GM15510 (cell line): ENCODE results near the gene FOXN1.

Experiments used
- POLR2A ChIP-seq: IDR thresholded peaks from 3 replicates; pipeline ENCODE4 v1.6.1; 2011; ENCODE audit warnings: borderline replicate concordance; ENCODE audit not compliant: insufficient read length; ENCODE audit errors: extremely low read depth

Gene FOXN1

DNA sequence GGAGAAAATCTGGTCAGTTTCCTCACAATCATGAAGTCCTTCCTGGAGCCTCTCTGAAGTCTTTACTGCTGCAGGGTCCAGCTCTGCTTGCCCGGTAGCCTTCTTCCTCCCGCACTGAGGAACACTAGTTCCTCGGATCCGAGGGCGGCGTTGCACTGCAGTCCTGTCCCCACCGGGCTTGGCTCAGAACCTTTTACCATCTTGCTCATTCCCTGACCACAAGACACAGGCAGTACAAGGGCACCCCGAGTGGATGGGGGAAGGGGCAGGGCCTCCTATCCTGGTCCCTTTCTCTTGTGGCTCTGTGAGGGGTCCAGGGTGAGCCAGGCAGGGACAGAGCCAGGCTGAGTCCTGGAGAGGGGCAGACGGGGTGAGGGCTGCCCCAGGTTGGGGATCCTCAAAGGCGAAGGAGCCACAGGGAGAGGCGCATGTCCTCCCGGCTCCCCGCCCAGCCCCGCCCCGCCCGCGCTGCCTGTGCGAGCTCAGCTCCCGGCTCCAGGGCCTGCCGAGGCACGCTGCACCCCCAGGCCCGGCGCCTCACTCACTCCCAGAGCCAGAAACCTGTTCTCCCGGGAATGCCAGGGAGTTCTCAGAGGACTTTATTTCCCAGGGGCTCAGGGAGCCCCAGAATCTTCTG is 1.5 kb downstream of the FOXN1 start:
- no peak for TF ChIP-seq POLR2A

DNA sequence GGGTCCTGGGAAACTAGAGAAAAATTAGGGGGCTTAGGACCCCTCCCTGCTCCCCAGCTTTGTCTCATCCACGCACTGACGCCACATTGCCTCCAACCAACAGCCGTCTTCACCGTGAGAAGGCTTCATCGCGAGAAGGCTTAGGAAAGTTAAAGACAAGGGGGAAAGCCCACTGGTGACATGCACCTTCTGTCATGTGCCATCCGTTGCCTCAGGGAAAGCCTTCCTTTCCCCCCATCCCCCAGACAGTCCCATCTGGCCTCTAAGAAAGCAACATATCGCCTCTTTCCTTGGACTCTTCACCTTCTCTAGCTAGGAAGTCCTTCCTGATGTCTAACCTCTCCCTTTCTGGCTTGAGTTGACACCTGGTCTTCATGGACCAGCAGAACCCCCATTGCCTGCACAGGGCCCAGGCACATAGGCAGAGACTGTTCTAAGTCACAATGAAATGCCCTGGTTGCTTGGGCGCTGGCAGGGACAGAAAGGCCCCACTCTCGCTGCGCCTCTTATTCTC is 2.1 kb downstream of the FOXN1 start:
- TF ChIP-seq POLR2A: no peak

DNA sequence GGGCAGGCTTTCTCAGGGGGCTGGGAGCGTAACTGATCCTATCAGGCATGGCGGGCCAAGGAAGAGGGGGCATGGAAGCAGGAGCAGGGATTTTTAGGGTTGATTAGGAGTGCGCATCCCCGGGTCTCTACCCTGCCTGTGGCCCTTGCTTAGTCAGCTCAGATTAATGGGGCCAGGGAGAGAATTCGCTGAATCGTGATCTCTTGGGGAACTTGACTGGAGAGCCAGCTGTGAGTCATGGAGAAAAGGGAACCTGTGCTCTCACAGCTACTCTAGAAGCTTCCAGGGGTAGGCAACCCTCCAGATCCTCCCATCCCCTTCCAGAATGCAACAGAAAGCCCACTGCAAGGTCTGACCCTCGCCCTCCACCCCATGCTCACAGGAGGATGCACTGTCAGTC is 3.6 kb downstream of the FOXN1 start:
- no peak for TF ChIP-seq POLR2A

DNA sequence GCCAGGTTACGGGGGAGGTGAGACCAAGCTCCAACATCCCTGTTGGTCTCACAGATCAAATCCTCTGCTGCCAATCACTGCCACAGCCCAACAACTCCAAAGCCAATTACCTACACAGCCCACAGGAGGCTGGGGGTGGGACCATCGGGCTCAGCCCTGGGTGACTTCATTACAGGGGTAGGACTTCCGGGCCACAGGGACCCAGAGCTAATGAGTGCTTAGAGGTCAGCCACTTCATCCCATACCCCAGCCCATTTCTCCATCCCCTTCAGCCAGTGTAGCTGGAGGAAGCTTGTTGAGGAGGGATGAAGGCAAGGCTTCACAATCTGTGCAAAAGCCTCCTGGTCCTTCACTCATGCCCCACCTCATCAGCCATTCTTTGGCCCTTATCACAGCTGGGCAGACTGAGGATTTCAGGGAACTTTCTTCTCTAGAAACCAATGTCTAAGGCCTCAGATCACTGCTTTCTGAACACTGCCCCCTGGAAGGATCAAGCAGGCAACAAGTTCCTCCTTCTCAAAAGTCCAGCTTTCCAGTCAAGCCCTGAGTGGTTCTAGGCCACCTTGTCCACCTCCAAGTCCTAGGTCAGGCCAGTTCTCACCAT is 5.8 kb downstream of the FOXN1 start:
- TF ChIP-seq POLR2A: no peak

DNA sequence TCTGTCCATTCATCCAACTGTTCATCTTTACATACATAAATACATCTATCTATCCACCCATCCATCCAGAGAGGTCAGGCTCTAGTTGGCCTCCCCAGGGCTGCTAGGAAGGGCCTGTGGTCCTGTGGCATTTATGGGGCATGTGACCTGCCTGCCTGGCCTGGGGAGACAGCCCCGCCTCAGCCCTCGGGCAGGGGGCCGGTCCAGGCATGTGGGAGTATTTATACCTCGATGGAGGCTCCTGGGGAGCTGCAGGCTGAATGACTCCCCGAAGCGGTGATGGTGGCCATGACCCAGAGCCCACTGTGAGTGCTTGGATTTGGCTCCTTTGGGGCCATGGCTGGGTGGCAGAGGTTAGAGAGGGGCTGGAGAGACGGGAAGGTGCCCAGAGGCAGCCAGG is 7.3 kb downstream of the FOXN1 start:
- TF ChIP-seq POLR2A: no peak

DNA sequence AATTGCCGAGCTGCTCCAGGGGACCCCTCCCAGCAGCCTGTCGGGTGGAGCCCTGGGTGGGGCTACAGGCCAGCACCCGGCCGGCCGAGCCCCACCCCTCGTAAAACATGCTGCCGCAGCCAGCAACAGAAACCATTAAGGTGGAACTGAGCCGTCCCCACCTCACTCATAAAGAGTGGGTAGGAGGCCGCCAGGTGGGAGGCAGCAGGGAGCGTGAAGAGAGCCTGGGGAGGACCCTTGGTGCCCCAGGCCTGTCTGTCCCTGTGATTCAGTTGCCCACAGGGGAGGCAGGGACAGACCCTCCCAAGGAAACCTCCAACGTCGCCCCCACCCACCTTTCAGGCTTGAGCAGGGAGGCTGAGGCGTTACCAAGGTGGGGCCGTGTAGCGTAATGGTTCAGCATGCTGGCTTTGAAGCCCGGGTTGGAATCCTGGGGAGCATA is 8.4 kb downstream of the FOXN1 start:
- no peak for TF ChIP-seq POLR2A

DNA sequence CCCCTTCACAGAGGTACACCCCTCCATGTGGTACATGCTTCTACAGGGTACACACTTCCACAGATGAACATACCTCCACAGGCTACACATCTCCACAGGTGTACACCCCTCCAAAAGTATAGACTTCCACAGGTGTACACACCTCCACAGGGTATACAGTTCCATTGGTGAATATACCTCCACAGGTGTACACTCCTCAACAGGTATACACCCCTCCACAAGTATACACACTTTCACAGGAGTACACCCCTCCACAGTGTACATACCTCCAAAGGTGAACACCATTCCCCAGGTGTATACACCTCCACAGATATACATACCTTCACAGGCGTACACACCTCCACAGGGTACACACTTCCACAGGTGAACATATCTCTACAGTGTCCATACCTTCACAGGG is 9.4 kb downstream of the FOXN1 start:
- no peak for TF ChIP-seq POLR2A

DNA sequence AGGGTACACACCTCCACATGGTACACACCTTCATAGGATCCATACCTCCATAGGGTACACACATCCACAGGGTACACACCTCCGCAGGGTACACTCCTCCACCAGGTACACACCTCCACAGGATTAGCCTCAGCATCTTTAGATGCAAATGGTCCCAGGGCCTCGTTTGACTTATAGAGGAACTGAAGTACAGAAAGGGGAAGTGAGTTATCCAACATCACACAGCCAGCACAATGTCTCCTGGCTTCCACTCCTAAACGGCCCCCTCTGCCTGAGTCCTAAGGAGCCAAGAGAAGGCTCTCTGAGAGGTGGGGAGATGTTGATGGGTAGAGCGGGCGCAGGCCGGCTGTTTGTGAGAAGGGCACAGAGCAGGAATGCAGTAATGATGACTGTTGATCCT is 12.0 kb downstream of the FOXN1 start:
- no peak for TF ChIP-seq POLR2A

DNA sequence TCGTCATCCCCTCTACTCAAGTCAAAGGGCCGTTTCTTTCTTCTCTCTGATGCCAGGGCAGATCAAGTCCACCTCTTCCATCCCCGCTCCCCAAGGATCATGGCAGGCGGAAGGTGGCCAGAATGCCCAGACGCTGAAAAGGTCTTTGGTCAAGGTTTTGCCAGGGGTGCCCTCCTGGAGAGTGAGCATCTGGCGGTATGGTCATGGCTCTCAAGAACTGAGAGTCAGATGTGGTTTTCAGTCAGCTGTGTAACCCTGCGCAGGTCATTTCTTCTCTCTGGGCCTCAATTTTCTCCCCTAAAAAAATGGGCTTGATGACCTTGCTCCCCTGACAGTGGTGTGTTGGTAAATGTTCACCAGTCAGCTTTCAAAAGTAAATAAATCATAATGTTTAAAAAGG is 12.4 kb downstream of the FOXN1 start:
- no peak for TF ChIP-seq POLR2A

DNA sequence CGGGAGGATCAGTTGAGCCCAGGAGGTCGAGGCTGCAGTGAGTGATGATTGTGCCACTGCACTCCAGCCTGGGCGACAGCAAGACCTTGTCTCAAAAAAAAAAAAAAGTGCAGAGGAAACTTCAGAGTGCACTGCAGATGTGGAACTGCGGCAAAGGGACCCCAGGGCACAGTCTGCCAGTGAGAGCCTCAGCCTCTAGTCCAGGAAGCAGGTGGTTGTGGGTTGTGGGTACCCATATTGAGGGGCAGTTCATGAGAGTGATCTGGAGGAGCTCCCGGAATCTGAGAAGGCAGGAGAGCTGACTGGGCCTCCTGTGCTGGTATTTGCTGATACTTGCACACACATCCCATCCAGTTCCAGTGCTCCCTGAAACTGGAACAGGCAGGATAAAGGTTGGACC is 13.1 kb downstream of the FOXN1 start:
- TF ChIP-seq POLR2A: no peak

DNA sequence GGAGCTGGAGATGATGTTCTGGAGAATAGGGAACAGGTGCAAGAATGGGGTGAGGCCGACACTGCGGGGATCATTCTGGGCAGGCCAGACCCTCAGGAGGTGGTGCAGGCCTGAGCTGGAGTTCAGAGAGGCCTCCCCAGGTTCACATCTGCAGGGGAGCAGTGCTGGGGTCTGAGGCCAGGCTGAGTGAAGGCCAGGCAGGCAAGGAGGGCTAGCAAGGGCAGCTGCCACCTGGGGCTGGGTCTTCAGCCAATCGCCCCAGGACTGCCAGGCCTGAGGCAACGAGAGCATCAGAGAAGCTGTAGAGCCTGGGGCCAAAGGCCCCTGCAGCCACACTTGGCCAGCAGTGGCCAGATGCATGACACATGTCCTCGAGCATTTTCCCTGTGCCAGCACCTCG is 14.5 kb downstream of the FOXN1 start:
- no peak for TF ChIP-seq POLR2A

DNA sequence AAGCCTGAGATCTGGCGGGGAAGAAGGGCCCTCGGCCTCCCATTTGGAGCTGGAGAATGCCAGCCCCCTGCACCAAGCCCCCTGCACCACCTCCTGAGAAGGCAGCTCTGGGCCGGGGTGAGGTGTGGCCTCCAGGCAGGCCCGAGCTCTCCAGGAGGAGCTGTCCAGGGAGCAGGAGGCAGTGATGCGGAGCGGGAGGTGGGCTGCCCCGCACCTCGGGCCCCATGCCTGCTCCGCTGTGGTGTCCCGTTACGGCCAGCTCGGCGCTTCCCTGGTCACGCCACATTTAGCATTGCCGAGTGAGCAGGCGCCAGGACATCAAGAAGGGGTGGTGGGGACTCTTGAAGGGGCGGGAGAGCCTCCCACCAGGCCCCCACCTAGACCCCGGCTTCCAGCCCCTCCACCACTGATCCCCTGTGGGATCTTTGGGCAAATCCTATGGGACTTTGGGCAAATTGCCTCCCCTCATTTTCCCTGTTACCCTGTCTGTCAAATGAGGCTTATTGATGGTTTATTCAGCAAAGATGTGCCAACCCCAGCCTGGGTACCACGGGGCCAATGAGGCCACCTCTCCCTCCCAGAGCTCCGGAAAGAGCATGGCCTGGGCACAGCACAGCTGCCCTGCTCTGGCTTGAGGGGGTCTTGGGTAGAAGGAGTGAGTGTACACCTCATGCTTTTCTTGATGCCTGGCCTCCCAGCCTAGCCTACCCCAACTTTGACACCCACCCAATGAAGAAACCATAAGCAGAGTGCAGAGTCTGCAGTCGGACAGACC is 15.3 kb downstream of the FOXN1 start:
- no peak for TF ChIP-seq POLR2A

DNA sequence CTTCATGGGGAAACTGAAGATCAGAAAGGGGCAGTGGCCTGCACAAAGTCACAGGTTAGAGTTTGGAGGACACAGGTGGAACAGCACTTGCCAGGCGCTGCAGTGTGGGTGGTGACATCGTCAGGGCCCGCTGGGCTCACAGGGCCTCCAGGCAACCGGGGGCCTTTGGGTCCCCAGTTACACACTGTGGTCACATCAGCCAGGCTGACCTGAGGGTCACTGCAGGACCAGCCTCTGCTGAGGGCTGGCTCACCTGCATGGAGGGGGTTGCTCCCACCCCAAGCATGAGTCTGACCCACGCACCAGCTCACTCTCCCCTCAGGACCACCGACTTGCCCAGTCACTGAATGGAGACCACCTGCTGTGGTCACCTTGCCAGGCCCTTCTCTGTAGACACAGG is 17.0 kb downstream of the FOXN1 start:
- TF ChIP-seq POLR2A: no peak

DNA sequence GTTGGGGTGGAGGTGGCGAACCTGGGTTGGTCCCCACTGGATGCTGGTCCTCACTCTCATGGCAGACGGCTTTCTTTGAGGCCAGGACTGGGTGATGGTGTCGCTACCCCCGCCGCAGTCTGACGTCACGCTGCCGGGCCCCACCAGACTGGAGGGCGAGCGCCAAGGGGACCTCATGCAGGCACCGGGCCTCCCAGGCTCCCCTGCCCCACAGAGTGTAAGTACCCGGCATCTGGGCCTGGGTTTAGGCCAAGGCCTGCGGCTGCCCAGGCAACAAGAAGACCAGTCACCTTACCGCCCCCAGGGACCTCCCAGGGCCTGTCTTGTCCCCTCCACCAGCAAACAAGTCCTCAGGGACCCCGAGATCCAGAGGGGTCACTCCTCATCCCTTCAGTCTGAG is 17.7 kb downstream of the FOXN1 start:
- no peak for TF ChIP-seq POLR2A

DNA sequence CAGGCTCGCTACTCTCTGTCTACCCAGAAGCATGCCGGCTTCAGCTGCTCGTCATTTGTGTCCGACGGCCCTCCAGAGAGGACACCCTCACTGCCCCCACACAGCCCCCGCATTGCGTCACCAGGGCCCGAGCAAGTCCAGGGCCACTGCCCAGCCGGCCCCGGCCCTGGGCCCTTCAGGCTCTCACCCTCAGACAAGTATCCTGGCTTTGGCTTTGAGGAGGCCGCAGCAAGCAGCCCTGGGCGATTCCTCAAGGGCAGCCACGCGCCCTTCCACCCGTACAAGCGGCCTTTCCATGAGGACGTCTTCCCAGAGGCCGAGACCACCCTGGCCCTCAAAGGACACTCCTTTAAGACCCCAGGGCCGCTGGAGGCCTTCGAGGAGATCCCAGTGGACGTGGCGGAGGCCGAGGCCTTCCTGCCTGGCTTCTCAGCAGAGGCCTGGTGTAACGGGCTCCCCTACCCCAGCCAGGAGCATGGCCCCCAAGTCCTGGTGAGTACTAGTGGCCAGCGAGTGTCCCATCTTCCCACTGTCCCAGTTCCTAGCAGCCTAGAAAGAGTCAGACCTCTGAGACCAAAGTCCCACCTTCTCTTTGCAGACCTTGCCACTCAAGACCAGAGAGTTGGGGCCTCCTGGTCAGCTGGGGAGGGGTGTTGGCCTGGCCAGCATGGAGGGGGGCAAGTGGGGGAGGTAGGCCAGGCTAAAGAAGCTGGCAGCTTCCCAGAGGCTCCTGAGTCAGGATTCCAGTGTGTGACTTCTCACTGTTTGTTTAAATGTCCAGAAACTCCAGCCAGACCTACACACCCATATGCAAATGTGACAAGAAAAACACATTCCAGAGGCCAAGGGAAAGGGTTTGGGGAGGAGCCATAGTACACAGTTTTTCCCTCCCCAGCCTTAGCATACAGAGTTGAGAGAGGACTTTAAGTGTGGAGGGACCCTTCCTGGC is 18.6 kb downstream of the FOXN1 start:
- no peak for TF ChIP-seq POLR2A

DNA sequence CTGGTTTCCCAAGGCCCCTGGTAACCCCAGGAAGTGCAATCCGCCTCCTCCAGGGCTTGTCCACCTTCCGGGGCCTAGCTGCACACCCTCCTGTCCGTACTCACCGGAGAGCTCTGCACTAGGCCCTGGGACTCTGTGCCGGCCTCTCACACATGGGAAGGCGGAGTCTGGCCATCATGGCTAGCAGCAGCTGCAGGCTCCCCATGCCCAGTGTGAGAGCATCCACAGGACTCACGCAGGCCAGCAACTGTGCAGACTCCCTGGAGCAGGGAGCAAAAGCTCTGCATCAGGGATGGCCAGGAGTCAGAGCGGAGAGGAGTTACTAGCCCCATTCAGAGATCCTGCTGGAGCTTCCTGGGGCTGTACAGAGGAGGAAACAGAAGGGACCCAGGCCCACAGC is 20.2 kb downstream of the FOXN1 start:
- no peak for TF ChIP-seq POLR2A

DNA sequence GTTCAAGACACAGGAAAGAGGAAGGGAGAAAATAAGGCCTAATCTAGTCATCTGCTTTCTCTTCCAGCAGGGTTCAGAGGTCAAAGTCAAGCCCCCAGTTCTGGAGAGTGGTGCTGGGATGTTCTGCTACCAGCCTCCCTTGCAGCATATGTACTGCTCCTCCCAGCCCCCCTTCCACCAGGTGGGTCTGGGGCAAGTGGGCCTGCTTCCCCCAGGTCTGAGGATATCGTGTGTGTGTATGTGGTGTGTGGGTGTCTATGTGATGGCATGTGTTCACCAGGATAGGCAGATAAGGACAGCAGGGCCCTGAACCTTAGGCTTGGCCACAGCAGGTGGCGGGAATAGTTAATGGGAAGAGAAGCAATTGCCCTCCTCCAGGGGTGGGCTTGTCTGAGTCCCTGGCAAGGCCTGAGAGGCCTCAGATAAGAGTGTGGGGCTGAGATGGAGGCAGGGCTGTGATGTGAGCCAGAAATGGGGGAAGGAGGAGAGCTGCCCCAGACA is 21.1 kb downstream of the FOXN1 start:
- no peak for TF ChIP-seq POLR2A
